Measurements from ENCODE around the gene ELP4.

DNA sequence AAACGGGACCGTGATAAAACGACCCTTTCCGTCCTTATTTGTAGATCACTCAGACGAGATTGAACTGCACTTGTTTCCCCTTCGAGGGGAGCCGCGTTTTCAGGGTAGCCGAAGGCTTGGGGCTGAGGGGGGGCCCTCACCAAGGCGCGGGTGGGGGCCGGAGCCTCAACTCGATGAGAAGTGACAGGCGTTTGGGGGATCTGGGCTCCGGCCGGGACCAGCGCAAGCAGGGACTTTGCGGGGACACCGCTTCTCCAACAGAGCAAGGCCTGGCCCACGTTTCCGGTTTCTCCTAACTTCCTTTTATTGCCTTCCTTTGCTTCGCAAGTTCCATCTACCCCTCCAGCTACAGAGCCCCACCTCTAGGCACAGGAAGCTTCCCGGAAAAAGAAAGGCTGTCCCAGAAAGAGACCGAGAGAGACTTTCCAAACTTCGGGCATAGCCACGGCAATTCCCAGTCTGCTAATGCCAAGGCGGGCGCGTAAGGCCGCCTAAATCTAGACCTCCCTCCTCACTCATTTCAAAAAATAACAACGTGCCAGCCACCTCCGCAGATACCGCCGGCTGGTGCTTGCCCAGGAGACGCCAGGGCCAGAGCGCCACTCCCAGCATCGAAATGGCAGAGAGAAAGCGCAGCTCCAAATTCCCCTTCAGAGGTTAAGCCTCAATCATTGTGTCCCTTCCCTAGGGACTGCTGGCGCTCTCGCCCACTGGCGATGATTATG, 294.9 kb downstream of the ELP4 start:
- TF ChIP-seq CTCF (conservative IDR thresholded peaks at IDR 0.05; ENCODE audit: low read length) (no peak), EZH2phosphoT487 (IDR thresholded peaks at IDR 0.05; ENCODE audit: borderline replicate concordance) (no peak)
